Measurements from ENCODE around the gene KDF1. TPM values are rescaled to one million over a fixed set of nuclear protein-coding genes. Genes with fewer than 3 reads are reported as not detected.

Gene KDF1
- total RNA-seq, 4 donors from 2014 or later = 2.3 TPM; not detected in 3

GRCh38 chr1:26900001-26900814 lies 60.1 kb downstream of the KDF1 start, which contains the start of gene GPATCH3:
GPATCH3 (minus strand) TSS chr1:26900467; CDS start chr1:26900442, 25 bp downstream.
- ATAC-seq = peak; percentile 91

More at GRCh38 chr1:26900001-26900814, 60.1 kb downstream of the KDF1 start, which contains the start of gene GPATCH3:
- Histone ChIP-seq H3K9me3 (no peaks in the 10 kb centered on the region), H3K4me1 (peaks cover 6 to 28% (median 10%) of the 10 kb centered on the region in 3 donors), H3K27me3 (no peaks in the 10 kb centered on the region), H3K4me3 (peak within 1 kb of the TSS; percentile 83 to 86), H3K36me3 (peaks cover 0 to 37% of the 10 kb centered on the region in 2 donors), H3K27ac (peak within 1 kb of the TSS; percentile 79 to 86 (median 84))
- no peak for TF ChIP-seq EP300 (IDR thresholded peaks at IDR 0.05)
- TF ChIP-seq CTCF (IDR thresholded peaks at IDR 0.05) = no peak
- TF ChIP-seq POLR2A (IDR thresholded peaks at IDR 0.05) = peak; percentile 35 to 39
- peak; percentile 60 for TF ChIP-seq POLR2AphosphoS5 (IDR thresholded peaks at IDR 0.05)
- WGBS, 2 donors (ENCODE audit: low coverage in 1 of 2) = 1 to 2% methylated on average over 7 to 16 of the region's 50 CpGs

Other genes with a start within 250 kb of the KDF1 start
- gene PIGV, start 172.5 kb downstream of the KDF1 start, total RNA-seq = 10 to 100 TPM; 13.7 to 30.0 (median 15.5) TPM
- gene ZDHHC18, start 133.8 kb downstream of the KDF1 start, total RNA-seq = 10 to 100 TPM; 10.5 to 36.9 (median 17.1) TPM
- 10 to 100 TPM in 2 of 4 donors, 1 to 10 TPM in 1, under 1 TPM in 1; 0.81 to 51.6 (median 6.9) TPM for gene SFN, start 97.3 kb downstream of the KDF1 start, total RNA-seq
- 10 to 100 TPM; 10.4 to 17.3 (median 12.8) TPM for gene GPN2, start 70.2 kb downstream of the KDF1 start, total RNA-seq
- gene GPATCH3, start 60.0 kb downstream of the KDF1 start, total RNA-seq = 10 to 100 TPM in 3 of 4 donors, 1 to 10 TPM in 1; 5.1 to 21.6 (median 14.4) TPM
- gene NR0B2, start 46.5 kb downstream of the KDF1 start, total RNA-seq = not detected
- gene NUDC, start 38.7 kb downstream of the KDF1 start, total RNA-seq = 10 to 100 TPM; 64.8 to 94.5 (median 68.1) TPM
- gene TRNP1, start 33.2 kb upstream of the KDF1 start, total RNA-seq = 10 to 100 TPM; 15.9 to 48.4 (median 38.8) TPM
- 100 to 1,000 TPM in 3 of 4 donors, 10 to 100 TPM in 1; 89.9 to 284 (median 166) TPM for gene TENT5B, start 52.4 kb upstream of the KDF1 start, total RNA-seq
- 10 to 100 TPM in 3 of 4 donors, 1 to 10 TPM in 1; 7.2 to 27.8 (median 17.1) TPM for gene SLC9A1, start 194.7 kb upstream of the KDF1 start, total RNA-seq

Measured in gastroesophageal sphincter (tissue), 4 donors.